T-helper 17 cell (primary cell): ENCODE measurements around the gene TMEM198. TPM values are rescaled to one million over a fixed set of nuclear protein-coding genes. Genes with fewer than 3 reads are reported as not detected.

Experiments
- ATAC-seq: fragments of 150-1000 bp; cut with Tn5 transposase; 2 replicates; pipeline ENCODE4 v1.10.0; 2021; ENCODE audit warnings: mild to moderate bottlenecking, moderate library complexity
- DNase-seq, 3 donors: peaks; one replicate each; pipeline versions ENCODE4 v3.0.0 to v3.0.0-alpha.2; 2020 to 2021
- H3K9me3 ChIP-seq: one replicate; pipeline ENCODE4 v1.7.0; 2013; ENCODE audit warnings: low read length, mild to moderate bottlenecking; ENCODE audit not compliant: control insufficient read depth, poor library complexity, severe bottlenecking
- H3K27ac Mint-ChIP-seq: one replicate; pipeline ENCODE4 v1.8.0; 2022; ENCODE audit warnings: mild to moderate bottlenecking, moderate library complexity, mixed read lengths
- H3K27me3 Mint-ChIP-seq: one replicate; pipeline ENCODE4 v1.8.0; 2022; ENCODE audit warnings: mixed read lengths
- H3K36me3 Mint-ChIP-seq: one replicate; pipeline ENCODE4 v1.8.0; 2022; ENCODE audit warnings: low read depth, mixed read lengths
- H3K4me1 Mint-ChIP-seq: one replicate; pipeline ENCODE4 v1.8.0; 2022; ENCODE audit warnings: mild to moderate bottlenecking, mixed read lengths
- H3K4me3 Mint-ChIP-seq: one replicate; pipeline ENCODE4 v1.8.0; 2022; ENCODE audit warnings: mild to moderate bottlenecking, moderate library complexity, mixed read lengths
- total RNA-seq, 4 donors: library from RNA in 2 of 4; stranded (reverse) in 2 of 4; gene quantifications; one replicate each; pipeline ENCODE4 v1.2.3 and lab custom pipeline; 2022 to 2026

Gene TMEM198
- total RNA-seq, 2 donors from 2014 or later = 0.42 to 0.77 TPM

GRCh38 chr2:219561179-219562048 lies 17.6 kb downstream of the TMEM198 start:
- no peaks in the 10 kb centered on the region for H3K36me3 Mint-ChIP-seq
- DNase-seq (no peak), ATAC-seq (no peak)
- no peak overlapping the region for H3K4me3 Mint-ChIP-seq
- peaks cover 49% of the 10 kb centered on the region for H3K27me3 Mint-ChIP-seq
- H3K27ac Mint-ChIP-seq = no peak overlapping the region
- no peaks in the 10 kb centered on the region for H3K9me3 ChIP-seq
- H3K4me1 Mint-ChIP-seq = no peaks in the 10 kb centered on the region

GRCh38 chr2:219562049-219563020 lies 18.5 kb downstream of the TMEM198 start:
- Mint-ChIP-seq H3K36me3 (no peaks in the 10 kb centered on the region), H3K27me3 (peaks cover 51% of the 10 kb centered on the region), H3K4me3 (no peak overlapping the region), H3K4me1 (no peaks in the 10 kb centered on the region), H3K27ac (no peak overlapping the region)
- ATAC-seq = no peak
- DNase-seq = no peak
- no peaks in the 10 kb centered on the region for H3K9me3 ChIP-seq

GRCh38 chr2:219563271-219563928 lies 19.6 kb downstream of the TMEM198 start:
- ATAC-seq = no peak
- H3K4me1 Mint-ChIP-seq = no peaks in the 10 kb centered on the region
- no peaks in the 10 kb centered on the region for H3K9me3 ChIP-seq
- H3K27ac Mint-ChIP-seq = no peak overlapping the region
- DNase-seq = no peak
- no peak overlapping the region for H3K4me3 Mint-ChIP-seq
- peaks cover 58% of the 10 kb centered on the region for H3K27me3 Mint-ChIP-seq
- H3K36me3 Mint-ChIP-seq = no peaks in the 10 kb centered on the region

- Mint-ChIP-seq H3K27me3 (peaks cover 68% of the 10 kb centered on the region), H3K36me3 (peaks cover 3% of the 10 kb centered on the region), H3K27ac (no peak overlapping the region), H3K4me3 (no peak overlapping the region), H3K4me1 (no peaks in the 10 kb centered on the region)
- DNase-seq = no peak
- ATAC-seq = no peak
- H3K9me3 ChIP-seq = no peaks in the 10 kb centered on the region
These were observed 21.6 kb downstream of the TMEM198 start for GRCh38 chr2:219565130-219566080.

- H3K27ac Mint-ChIP-seq = no peak overlapping the region
- no peak for ATAC-seq
- H3K4me3 Mint-ChIP-seq = no peak overlapping the region
- no peaks in the 10 kb centered on the region for H3K9me3 ChIP-seq
- DNase-seq = no peak
- H3K4me1 Mint-ChIP-seq = no peaks in the 10 kb centered on the region
- H3K27me3 Mint-ChIP-seq = peaks cover 70% of the 10 kb centered on the region
- H3K36me3 Mint-ChIP-seq = peaks cover 3% of the 10 kb centered on the region
These were observed 22.8 kb downstream of the TMEM198 start for GRCh38 chr2:219566640-219567039.

- Mint-ChIP-seq H3K27ac (no peak overlapping the region), H3K4me3 (no peak overlapping the region), H3K4me1 (no peaks in the 10 kb centered on the region), H3K36me3 (peaks cover 3% of the 10 kb centered on the region), H3K27me3 (peaks cover 71% of the 10 kb centered on the region)
- no peaks in the 10 kb centered on the region for H3K9me3 ChIP-seq
- ATAC-seq = no peak
- DNase-seq = no peak
These were observed 23.3 kb downstream of the TMEM198 start for GRCh38 chr2:219567131-219567530.

GRCh38 chr2:219567791-219568361 lies 24.0 kb downstream of the TMEM198 start:
- Mint-ChIP-seq H3K4me3 (no peak overlapping the region), H3K4me1 (no peaks in the 10 kb centered on the region), H3K27me3 (peaks cover 71% of the 10 kb centered on the region), H3K27ac (no peak overlapping the region), H3K36me3 (peaks cover 3% of the 10 kb centered on the region)
- ATAC-seq (no peak), DNase-seq (no peak)
- no peaks in the 10 kb centered on the region for H3K9me3 ChIP-seq

- Mint-ChIP-seq H3K27ac (no peak overlapping the region), H3K4me3 (no peak overlapping the region), H3K4me1 (no peaks in the 10 kb centered on the region), H3K36me3 (peaks cover 3% of the 10 kb centered on the region), H3K27me3 (peaks cover 69% of the 10 kb centered on the region)
- H3K9me3 ChIP-seq = no peaks in the 10 kb centered on the region
- DNase-seq = no peak
- no peak for ATAC-seq
These were observed 25.2 kb downstream of the TMEM198 start for GRCh38 chr2:219569041-219569440.

GRCh38 chr2:219569635-219570034 lies 25.8 kb downstream of the TMEM198 start:
- ATAC-seq (no peak), DNase-seq (no peak)
- H3K27ac Mint-ChIP-seq = no peak overlapping the region
- H3K4me3 Mint-ChIP-seq = peak overlapping the region; percentile 65
- H3K27me3 Mint-ChIP-seq = peaks cover 64% of the 10 kb centered on the region
- no peaks in the 10 kb centered on the region for H3K9me3 ChIP-seq
- no peaks in the 10 kb centered on the region for H3K4me1 Mint-ChIP-seq
- H3K36me3 Mint-ChIP-seq = peaks cover 3% of the 10 kb centered on the region

- Mint-ChIP-seq H3K36me3 (peaks cover 5% of the 10 kb centered on the region), H3K4me1 (no peaks in the 10 kb centered on the region), H3K27me3 (peaks cover 69% of the 10 kb centered on the region), H3K4me3 (peak overlapping the region; percentile 65), H3K27ac (no peak overlapping the region)
- no peaks in the 10 kb centered on the region for H3K9me3 ChIP-seq
- ATAC-seq = peak; percentile 32
- DNase-seq = no peak
These were observed 26.5 kb downstream of the TMEM198 start for GRCh38 chr2:219570194-219570923.

- no peaks in the 10 kb centered on the region for H3K9me3 ChIP-seq
- DNase-seq (no peak), ATAC-seq (peak; percentile 45)
- Mint-ChIP-seq H3K27ac (no peak overlapping the region), H3K36me3 (peaks cover 7% of the 10 kb centered on the region), H3K27me3 (peaks cover 72% of the 10 kb centered on the region), H3K4me1 (no peaks in the 10 kb centered on the region), H3K4me3 (no peak overlapping the region)
These were observed 27.1 kb downstream of the TMEM198 start for GRCh38 chr2:219570924-219571310.
